ENCODE data around the gene PLPP4.

PLPP4 gene

GRCh38 chr10:120614680-120615079, 157.7 kb downstream of the PLPP4 start:
- DNase-seq, result no peak

- no peak for DNase-seq
Observed at GRCh38 chr10:120616311-120616911, 159.4 kb downstream of the PLPP4 start.

- DNase-seq, result no peak
Observed at GRCh38 chr10:120628197-120628596, 171.2 kb downstream of the PLPP4 start.

GRCh38 chr10:120630266-120630665, 173.2 kb downstream of the PLPP4 start:
- no peak for DNase-seq

GRCh38 chr10:120632047-120632446, 175.0 kb downstream of the PLPP4 start:
- no peak for DNase-seq

- no peak for DNase-seq
Observed at GRCh38 chr10:120632942-120633341, 175.9 kb downstream of the PLPP4 start.

DNA sequence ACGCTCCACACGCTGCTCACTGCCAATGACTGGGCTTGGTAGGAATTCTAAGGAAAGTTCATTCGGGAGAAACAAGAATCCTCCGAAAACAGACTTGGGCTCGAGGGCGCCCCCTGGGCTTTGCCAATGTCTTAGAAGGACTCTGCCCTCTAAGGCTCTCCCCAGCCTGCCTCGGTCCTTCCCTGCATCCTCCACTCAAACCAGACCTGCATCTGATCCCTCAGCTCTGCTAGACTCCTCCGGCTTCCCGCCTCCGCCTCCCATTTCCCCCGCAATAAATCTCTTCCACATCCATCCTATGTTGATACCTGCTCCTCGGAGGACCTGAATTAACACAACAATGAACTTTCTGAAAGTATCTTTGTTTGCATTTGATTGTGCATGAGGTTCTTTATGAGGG, 177.6 kb downstream of the PLPP4 start:
- DNase-seq, result no peak

Measured in NCI-H2171 treated with DMSO at 0.1 percent for 48 hours (cell line).